Ascending aorta (tissue), 2 donors: ENCODE results near the gene PPP4R2. TPM values are rescaled to one million over a fixed set of nuclear protein-coding genes. Genes with fewer than 3 reads are reported as not detected.
A peak's percentile ranks its signal among the peaks of the same experiment; 100 is the strongest.
"Not testable (repeated sequence)": the region's sequence is repeated elsewhere in the genome, so short reads cannot be mapped to it uniquely, and the experiment has no call there.

Source experiments
- DNase-seq, 2 donors: peaks; one replicate each; pipeline ENCODE4 v3.0.0-alpha.2; 2019; ENCODE audit warnings: low spot score in 2 of 2
- H3K27ac ChIP-seq, 2 donors: fragments of 200-600 bp; sonication (generic); one replicate each; pipeline ENCODE4 v1.5.1; 2016 to 2017; ENCODE audit warnings: mild to moderate bottlenecking in 1 of 2
- H3K27me3 ChIP-seq: fragments of 200-600 bp; sonication (generic); one replicate; pipeline ENCODE4 v1.5.1; 2017
- H3K36me3 ChIP-seq, 2 donors: fragments of 200-600 bp; sonication (generic); one replicate each; pipeline ENCODE4 v1.5.1; 2016
- H3K4me1 ChIP-seq, 2 donors: fragments of 200-600 bp; sonication (generic); one replicate each; pipeline ENCODE4 v1.5.1; 2016 to 2017; ENCODE audit warnings: mild to moderate bottlenecking in 1 of 2
- H3K4me3 ChIP-seq, 2 donors: fragments of 200-600 bp; sonication (generic); one replicate each; pipeline ENCODE4 v1.5.1; 2016 to 2017; ENCODE audit warnings: mild to moderate bottlenecking in 1 of 2
- H3K9me3 ChIP-seq, 2 donors: fragments of 200-600 bp; sonication (generic); one replicate each; pipeline ENCODE4 v1.5.1; 2016
- CTCF ChIP-seq, 3 experiments: fragments of 200-600 bp in 2 of 3; fragments of 450-650 bp in 1 of 3; sonication (generic) in 2 of 3; IDR thresholded peaks; one replicate each; pipeline ENCODE4 v1.5.1; 2016 to 2019; ENCODE audit warnings: antibody characterized with exemption in 3 of 3, mild to moderate bottlenecking in 1 of 3, moderate library complexity in 1 of 3
- intact Hi-C: fragments of 100-400 bp; cut with DNase I; formaldehyde crosslinking; loops from one replicate; pipeline ENCODE4 v1.15.1; 2023
- total RNA-seq: library from RNA; depleted of rRNA; stranded (reverse); fragments of >200 nt; gene quantifications from one replicate; pipeline ENCODE4 v1.1.0, GENCODE V29; 2016

Gene PPP4R2
- total RNA-seq, 1 donor from 2014 or later, result 8.2 TPM

- intact Hi-C loops, result no loop called here
- Histone ChIP-seq H3K4me1 (peaks cover 7 to 28% of the 10 kb centered on the region in 2 donors), H3K4me3 (peak overlapping the region in 1 of 2 donors; percentile 96), H3K27me3 (no peaks in the 10 kb centered on the region), H3K9me3 (no peaks in the 10 kb centered on the region), H3K27ac (no peak overlapping the region), H3K36me3 (peaks cover 0 to 7% of the 10 kb centered on the region in 2 donors)
- DNase-seq, result no peak
- TF ChIP-seq CTCF (IDR thresholded peaks at IDR 0.05), result no peak
These were observed 3.3 kb downstream of the PPP4R2 start for GRCh38 chr3:72999951-73000350.

- H3K27me3 ChIP-seq, DNase-seq, H3K4me3 ChIP-seq, intact Hi-C loops, H3K27ac ChIP-seq, H3K9me3 ChIP-seq: not testable (repeated sequence)
- Histone ChIP-seq H3K4me1 (peaks cover 7 to 31% of the 10 kb centered on the region in 2 donors), H3K36me3 (peaks cover 0 to 17% of the 10 kb centered on the region in 2 donors)
These were observed 6.4 kb downstream of the PPP4R2 start for GRCh38 chr3:73003050-73003449.

GRCh38 chr3:73004316-73004715 is 7.7 kb downstream of the PPP4R2 start:
- Histone ChIP-seq H3K9me3 (no peaks in the 10 kb centered on the region), H3K27me3 (no peaks in the 10 kb centered on the region), H3K4me1 (peaks cover 0 to 34% of the 10 kb centered on the region in 2 donors), H3K27ac (no peak overlapping the region), H3K4me3 (no peak overlapping the region), H3K36me3 (peaks cover 0 to 17% of the 10 kb centered on the region in 2 donors)
- no peak for TF ChIP-seq CTCF (IDR thresholded peaks at IDR 0.05)
- intact Hi-C loops, result no loop called here
- DNase-seq, result no peak

GRCh38 chr3:73007992-73008712 is 11.5 kb downstream of the PPP4R2 start:
- peaks cover 0 to 10% of the 10 kb centered on the region in 2 donors for H3K36me3 ChIP-seq
- no peak overlapping the region for H3K27ac ChIP-seq
- DNase-seq, result no peak
- no peak overlapping the region for H3K4me3 ChIP-seq
- peaks cover 0 to 20% of the 10 kb centered on the region in 2 donors for H3K4me1 ChIP-seq
- no peaks in the 10 kb centered on the region for H3K9me3 ChIP-seq
- TF ChIP-seq CTCF (IDR thresholded peaks at IDR 0.05), result no peak
- intact Hi-C loops, result no loop called here
- no peaks in the 10 kb centered on the region for H3K27me3 ChIP-seq

GRCh38 chr3:73009008-73009407 is 12.4 kb downstream of the PPP4R2 start:
- H3K4me1 ChIP-seq, result peaks cover 0 to 20% of the 10 kb centered on the region in 2 donors
- no peak for DNase-seq
- no peak overlapping the region for H3K27ac ChIP-seq
- H3K27me3 ChIP-seq, result no peaks in the 10 kb centered on the region
- no peaks in the 10 kb centered on the region for H3K9me3 ChIP-seq
- H3K4me3 ChIP-seq, result no peak overlapping the region
- intact Hi-C loops, result no loop called here
- TF ChIP-seq CTCF (IDR thresholded peaks at IDR 0.05), result no peak
- H3K36me3 ChIP-seq, result peaks cover 0 to 10% of the 10 kb centered on the region in 2 donors

- H3K9me3 ChIP-seq, result no peaks in the 10 kb centered on the region
- peaks cover 0 to 10% of the 10 kb centered on the region in 2 donors for H3K36me3 ChIP-seq
- H3K4me1 ChIP-seq, result peaks cover 0 to 20% of the 10 kb centered on the region in 2 donors
- no peak for TF ChIP-seq CTCF (IDR thresholded peaks at IDR 0.05)
- no peak overlapping the region for H3K4me3 ChIP-seq
- no peaks in the 10 kb centered on the region for H3K27me3 ChIP-seq
- H3K27ac ChIP-seq, result no peak overlapping the region
- no peak for DNase-seq
- intact Hi-C loops, result no loop called here
These were observed 13.1 kb downstream of the PPP4R2 start for GRCh38 chr3:73009750-73010149.
